Measurements from ENCODE around the gene DNM1.

DNM1 gene

GRCh38 chr9:128280084-128280622 is 77.0 kb downstream of the DNM1 start:
- DNase-seq: no peak

- DNase-seq: no peak
Measured at GRCh38 chr9:128282500-128282899, 79.3 kb downstream of the DNM1 start.

GRCh38 chr9:128285033-128285784 is 82.0 kb downstream of the DNM1 start:
- DNase-seq: no peak

- DNase-seq: no peak
Measured at GRCh38 chr9:128286440-128286839, 83.3 kb downstream of the DNM1 start.

- DNase-seq: no peak
Measured at GRCh38 chr9:128288273-128289004, 85.3 kb downstream of the DNM1 start.

- no peak for DNase-seq
Measured at GRCh38 chr9:128292009-128292408, 88.8 kb downstream of the DNM1 start.

GRCh38 chr9:128293091-128293490 is 89.9 kb downstream of the DNM1 start:
- no peak for DNase-seq

- DNase-seq: no peak
Measured at GRCh38 chr9:128294142-128294541, 91.0 kb downstream of the DNM1 start.

GRCh38 chr9:128296340-128297220 is 93.4 kb downstream of the DNM1 start:
- no peak for DNase-seq

GRCh38 chr9:128297221-128297773 is 94.1 kb downstream of the DNM1 start:
- DNase-seq: no peak

GRCh38 chr9:128298535-128299482 is 95.6 kb downstream of the DNM1 start:
- DNase-seq: no peak

GRCh38 chr9:128304136-128304970 is 101.2 kb downstream of the DNM1 start:
- no peak for DNase-seq

All from NCI-H1436 treated with DMSO at 0.1 percent for 48 hours (cell line).